HepG2 (cell line): ENCODE measurements around the gene HOXA11. TPM values are rescaled to one million over a fixed set of nuclear protein-coding genes. Genes with fewer than 3 reads are reported as not detected.

Experiments
- ATF5 ChIP-seq: sonication (generic); formaldehyde crosslinking; IDR thresholded peaks from 2 replicates; pipeline ENCODE4 v1.4.0; 2020; ENCODE audit warnings: mild to moderate bottlenecking, low read depth, missing genetic modification reagents
- CBFB ChIP-seq: sonication (generic); formaldehyde crosslinking; IDR thresholded peaks from 2 replicates; pipeline ENCODE4 v1.4.0; 2020; ENCODE audit warnings: missing genetic modification reagents
- CEBPG ChIP-seq: IDR thresholded peaks from 2 replicates; pipeline ENCODE4 v1.6.1; 2016
- CREB1 ChIP-seq, 2 experiments: fragments of 450-650 bp in 1 of 2; IDR thresholded peaks; 2 replicates each; pipeline ENCODE4 v1.6.1; 2016 to 2017; ENCODE audit warnings: control low read depth in 1 of 2, mild to moderate bottlenecking in 1 of 2, missing compliant biosample characterization in 1 of 2, missing genetic modification characterization in 1 of 2
- EP300 ChIP-seq, 3 experiments: sonication (generic) in 1 of 3; formaldehyde crosslinking in 1 of 3; IDR thresholded peaks; 2 replicates each; pipeline versions ENCODE4 v1.5.1 to v1.6.1; 2011 to 2020; ENCODE audit warnings: low read depth in 2 of 3, low read length in 2 of 3, borderline replicate concordance in 1 of 3, improper control_type of control experiment in 1 of 3, mild to moderate bottlenecking in 1 of 3, missing genetic modification reagents in 1 of 3, moderate library complexity in 1 of 3
- GATAD1 ChIP-seq: IDR thresholded peaks from 2 replicates; pipeline ENCODE4 v1.6.1; 2016; ENCODE audit warnings: missing genetic modification reagents, missing compliant biosample characterization
- MBD4 ChIP-seq: IDR thresholded peaks from 2 replicates; pipeline ENCODE4 v1.6.1; 2012; ENCODE audit warnings: low read length, inconsistent platforms, borderline replicate concordance
- MIXL1 ChIP-seq: IDR thresholded peaks from 2 replicates; pipeline ENCODE4 v1.6.1; 2016
- MLX ChIP-seq: IDR thresholded peaks from 2 replicates; pipeline ENCODE4 v1.6.1; 2016
- NR0B2 ChIP-seq: sonication (generic); formaldehyde crosslinking; IDR thresholded peaks from 2 replicates; pipeline ENCODE4 v1.4.0; 2020; ENCODE audit warnings: mild to moderate bottlenecking, missing genetic modification reagents
- PITX1 ChIP-seq: sonication (generic); formaldehyde crosslinking; IDR thresholded peaks from 2 replicates; pipeline ENCODE4 v1.5.1; 2020; ENCODE audit warnings: mild to moderate bottlenecking, missing genetic modification reagents
- RELA ChIP-seq: sonication (generic); formaldehyde crosslinking; IDR thresholded peaks from 2 replicates; pipeline ENCODE4 v1.4.0; 2020; ENCODE audit warnings: missing genetic modification reagents
- SRF ChIP-seq: IDR thresholded peaks from 2 replicates; pipeline ENCODE4 v1.6.1; 2011; ENCODE audit warnings: mild to moderate bottlenecking, low read depth, low read length, moderate library complexity
- SRSF1 ChIP-seq: fragments of 200-400 bp; formaldehyde crosslinking; optimal IDR thresholded peaks from 2 replicates; pipeline ENCODE3; 2017; ENCODE audit warnings: mild to moderate bottlenecking, low read depth, low read length, moderate library complexity
- TCF7 ChIP-seq: sonication (generic); IDR thresholded peaks from 2 replicates; pipeline ENCODE4 v1.6.1; 2016; ENCODE audit warnings: antibody characterized with exemption, low read depth
- U2AF1 ChIP-seq: fragments of 200-400 bp; formaldehyde crosslinking; optimal IDR thresholded peaks from 2 replicates; pipeline ENCODE3; 2017; ENCODE audit warnings: mild to moderate bottlenecking, low read depth, low read length
- ZBTB34 ChIP-seq: sonication (generic); formaldehyde crosslinking; IDR thresholded peaks from 2 replicates; pipeline ENCODE4 v1.8.0; 2022; ENCODE audit warnings: mild to moderate bottlenecking, missing genetic modification reagents
- ZBTB7B ChIP-seq: sonication (generic); formaldehyde crosslinking; IDR thresholded peaks from 2 replicates; pipeline ENCODE4 v1.4.0; 2020; ENCODE audit warnings: missing genetic modification reagents
- ZHX1 ChIP-seq: sonication (generic); formaldehyde crosslinking; IDR thresholded peaks from 2 replicates; pipeline ENCODE4 v1.8.1; 2022; ENCODE audit warnings: low read depth, mild to moderate bottlenecking, missing genetic modification reagents
- ZNF10 ChIP-seq: sonication (generic); formaldehyde crosslinking; IDR thresholded peaks from 2 replicates; pipeline ENCODE4 v1.4.0; 2020; ENCODE audit warnings: mild to moderate bottlenecking, low read depth, missing genetic modification reagents, borderline replicate concordance
- ZNF101 ChIP-seq: sonication (generic); formaldehyde crosslinking; IDR thresholded peaks from 2 replicates; pipeline ENCODE4 v1.4.0; 2020; ENCODE audit warnings: mild to moderate bottlenecking, low read depth, missing genetic modification reagents, borderline replicate concordance
- ZNF335 ChIP-seq: sonication (generic); formaldehyde crosslinking; IDR thresholded peaks from 2 replicates; pipeline ENCODE4 v1.4.0; 2020; ENCODE audit warnings: missing genetic modification reagents
- ZNF605 ChIP-seq: sonication (generic); formaldehyde crosslinking; IDR thresholded peaks from 2 replicates; pipeline ENCODE4 v1.8.0; 2022; ENCODE audit warnings: mild to moderate bottlenecking, missing genetic modification reagents
- ZSCAN22 ChIP-seq: sonication (generic); formaldehyde crosslinking; IDR thresholded peaks from 2 replicates; pipeline ENCODE4 v1.4.0; 2020; ENCODE audit warnings: mild to moderate bottlenecking, missing genetic modification reagents
- ZZZ3 ChIP-seq: sonication (generic); formaldehyde crosslinking; IDR thresholded peaks from 2 replicates; pipeline ENCODE4 v1.4.0; 2020; ENCODE audit warnings: missing genetic modification reagents, mild to moderate bottlenecking, borderline replicate concordance
- polyA plus RNA-seq, 8 experiments: library from polyadenylated mRNA; depleted of rRNA in 3 of 8; stranded (reverse) in 7 of 8; unstranded in 1 of 8; fragments of >200 nt; fragmentation: Illumina TruSeq in 4 of 8; extraction: Trizol in 4 of 8; gene quantifications; 2 replicates each; pipeline versions ENCODE4 v1.2.1 to v1.2.3, GENCODE V29; 2011 to 2016; ENCODE audit warnings: low read depth in 4 of 8, missing spikeins in 1 of 8, mixed read lengths in 1 of 8; ENCODE audit not compliant: insufficient read depth in 1 of 8
- total RNA-seq, 5 experiments: library from RNA; depleted of rRNA; stranded (reverse); fragments of >200 nt; fragmentation: Illumina TruSeq; extraction: Trizol; gene quantifications; 2 replicates each; pipeline ENCODE4 v1.2.3, GENCODE V29; 2016; ENCODE audit warnings: low read depth in 1 of 5

Gene HOXA11
- total and polyA plus RNA-seq, 2 of the 13 experiments (the other 11 are each of a cell fraction or from before 2014, with no cell fraction given), result not detected

GRCh38 chr7:27150568-27151340 lies 34.3 kb downstream of the HOXA11 start (continued):
- TF ChIP-seq ZNF10 (CRISPR knock-in tag) (no peak), ZHX1 (CRISPR knock-in tag) (peak; percentile 83), SRF (no peak), NR0B2 (no peak), MIXL1 (CRISPR knock-in tag) (no peak), ZNF101 (CRISPR knock-in tag) (no peak), PITX1 (CRISPR knock-in tag) (no peak), CBFB (CRISPR knock-in tag) (no peak), ZBTB34 (no peak), ZNF605 (CRISPR knock-in tag) (no peak), ZBTB7B (CRISPR knock-in tag) (no peak), GATAD1 (no peak), MBD4 (no peak), SRSF1 (no peak), ZNF335 (CRISPR knock-in tag) (no peak), CREB1 (IDR thresholded peaks at IDR 0.05) (no peak), CREB1 (CRISPR knock-in tag; IDR thresholded peaks at IDR 0.05) (no peak), MLX (CRISPR knock-in tag) (no peak), ATF5 (CRISPR knock-in tag) (no peak), TCF7 (no peak), RELA (CRISPR knock-in tag) (no peak), CEBPG (no peak), ZSCAN22 (no peak), ZZZ3 (CRISPR knock-in tag) (0 out of 2 replicates have a peak, but pooled peaks have one; percentile 69), U2AF1 (no peak), EP300 (IDR thresholded peaks at IDR 0.05; ENCODE audit: low read depth in 2 of 2, low read length in 2 of 2) (no peak), EP300 (CRISPR knock-in tag; IDR thresholded peaks at IDR 0.05; ENCODE audit: borderline replicate concordance) (no peak)
